Umbilical cord (tissue), 1 donor: ENCODE data around the gene KRTAP10-3. TPM values are rescaled to one million over a fixed set of nuclear protein-coding genes. Genes with fewer than 3 reads are reported as not detected.

Source experiments
- total RNA-seq: library from RNA; depleted of rRNA; stranded (reverse); fragments of >200 nt; gene quantifications from one replicate; pipeline ENCODE4 v1.2.3, GENCODE V29; 2014; ENCODE audit warnings: low replicate concordance; ENCODE audit not compliant: insufficient read depth

Gene KRTAP10-3
- total RNA-seq, 1 donor from 2014 or later, result not detected

Other genes with a start within 250 kb of the KRTAP10-3 start
- gene CFAP410, start 219.4 kb downstream of the KRTAP10-3 start, total RNA-seq, result 14.4 TPM
- gene TRPM2, start 205.2 kb downstream of the KRTAP10-3 start, total RNA-seq, result 2.9 TPM
- gene LRRC3, start 103.3 kb downstream of the KRTAP10-3 start, total RNA-seq, result 4.3 TPM
- not detected for gene KRTAP10-1, start 18.6 kb downstream of the KRTAP10-3 start, total RNA-seq
- gene KRTAP10-2, start 7.3 kb downstream of the KRTAP10-3 start, total RNA-seq, result not detected
- gene KRTAP10-4, start 14.9 kb upstream of the KRTAP10-3 start, total RNA-seq, result 4.8 TPM
- not detected for gene KRTAP10-5, start 21.8 kb upstream of the KRTAP10-3 start, total RNA-seq
- gene KRTAP10-6, start 33.7 kb upstream of the KRTAP10-3 start, total RNA-seq, result not detected
- gene KRTAP10-7, start 41.8 kb upstream of the KRTAP10-3 start, total RNA-seq, result not detected
- 0.72 TPM for gene KRTAP10-8, start 53.3 kb upstream of the KRTAP10-3 start, total RNA-seq
- gene KRTAP10-9, start 68.3 kb upstream of the KRTAP10-3 start, total RNA-seq, result not detected
- gene KRTAP10-10, start 78.6 kb upstream of the KRTAP10-3 start, total RNA-seq, result not detected
- gene KRTAP10-11, start 87.6 kb upstream of the KRTAP10-3 start, total RNA-seq, result not detected
- not detected for gene KRTAP12-4, start 95.9 kb upstream of the KRTAP10-3 start, total RNA-seq
- not detected for gene KRTAP12-3, start 99.1 kb upstream of the KRTAP10-3 start, total RNA-seq
- gene KRTAP12-2, start 108.1 kb upstream of the KRTAP10-3 start, total RNA-seq, result not detected
- not detected for gene KRTAP12-1, start 123.4 kb upstream of the KRTAP10-3 start, total RNA-seq
- gene KRTAP10-12, start 138.4 kb upstream of the KRTAP10-3 start, total RNA-seq, result 4.1 TPM
- not detected for gene TSPEAR, start 152.8 kb upstream of the KRTAP10-3 start, total RNA-seq
- gene UBE2G2, start 243.0 kb upstream of the KRTAP10-3 start, total RNA-seq, result 92.2 TPM